AG04450 (cell line): Measurements from ENCODE around the gene SERTAD3. TPM values are rescaled to one million over a fixed set of nuclear protein-coding genes. Genes with fewer than 3 reads are reported as not detected.

ENCODE experiments used
- CTCF ChIA-PET: fragments of 300-600, 350-600 bp; formaldehyde crosslinking; extraction: SDS; loops from one replicate; lab custom pipeline; 2022; ENCODE audit warnings: antibody characterized with exemption, inconsistent platforms; lab: Charles Lee
- POLR2A ChIA-PET: fragments of 350-600 bp; formaldehyde crosslinking; extraction: SDS; loops from one replicate; lab custom pipeline; 2021; ENCODE audit warnings: antibody characterized with exemption, inconsistent platforms; lab: Yijun Ruan, JAX
- DNase-seq: peaks from one replicate; pipeline ENCODE4 v3.0.0-alpha.2; 2011; ENCODE audit warnings: low read depth, low spot score
- H3K27ac ChIP-seq: one replicate; pipeline ENCODE4 v1.5.1; 2012; ENCODE audit warnings: low read depth, low read length, control low read depth
- H3K27me3 ChIP-seq: one replicate; pipeline ENCODE4 v1.6.0; 2012; ENCODE audit warnings: low read length; ENCODE audit not compliant: control insufficient read depth, insufficient read depth
- H3K4me3 ChIP-seq: 2 replicates; pipeline ENCODE4 v1.5.1; 2011; ENCODE audit warnings: mild to moderate bottlenecking, low read depth, low read length, control low read depth
- H3K9me3 ChIP-seq: 2 replicates; pipeline ENCODE4 v1.5.1; 2012; ENCODE audit warnings: low read length; ENCODE audit not compliant: control insufficient read depth, insufficient read depth
- CTCF ChIP-seq: IDR thresholded peaks from 2 replicates; pipeline ENCODE4 v1.5.1; 2011; ENCODE audit warnings: low read depth, low read length, control low read depth, inconsistent platforms
- polyA plus RNA-seq: library from polyadenylated mRNA; depleted of rRNA; stranded (reverse); fragments of >200 nt; gene quantifications from 2 replicates; pipeline ENCODE4 v1.2.3, GENCODE V29; 2011; rRNA removed
- small RNA-seq: library from RNA; depleted of rRNA; stranded (forward); fragments of <200 nt; gene quantifications from one replicate; pipeline ENCODE3, GENCODE V24; 2012; ENCODE audit warnings: low read depth; ENCODE audit not compliant: insufficient read length

SERTAD3 gene
- polyA plus RNA-seq, 1 experiment, result 16.1 TPM

DNA sequence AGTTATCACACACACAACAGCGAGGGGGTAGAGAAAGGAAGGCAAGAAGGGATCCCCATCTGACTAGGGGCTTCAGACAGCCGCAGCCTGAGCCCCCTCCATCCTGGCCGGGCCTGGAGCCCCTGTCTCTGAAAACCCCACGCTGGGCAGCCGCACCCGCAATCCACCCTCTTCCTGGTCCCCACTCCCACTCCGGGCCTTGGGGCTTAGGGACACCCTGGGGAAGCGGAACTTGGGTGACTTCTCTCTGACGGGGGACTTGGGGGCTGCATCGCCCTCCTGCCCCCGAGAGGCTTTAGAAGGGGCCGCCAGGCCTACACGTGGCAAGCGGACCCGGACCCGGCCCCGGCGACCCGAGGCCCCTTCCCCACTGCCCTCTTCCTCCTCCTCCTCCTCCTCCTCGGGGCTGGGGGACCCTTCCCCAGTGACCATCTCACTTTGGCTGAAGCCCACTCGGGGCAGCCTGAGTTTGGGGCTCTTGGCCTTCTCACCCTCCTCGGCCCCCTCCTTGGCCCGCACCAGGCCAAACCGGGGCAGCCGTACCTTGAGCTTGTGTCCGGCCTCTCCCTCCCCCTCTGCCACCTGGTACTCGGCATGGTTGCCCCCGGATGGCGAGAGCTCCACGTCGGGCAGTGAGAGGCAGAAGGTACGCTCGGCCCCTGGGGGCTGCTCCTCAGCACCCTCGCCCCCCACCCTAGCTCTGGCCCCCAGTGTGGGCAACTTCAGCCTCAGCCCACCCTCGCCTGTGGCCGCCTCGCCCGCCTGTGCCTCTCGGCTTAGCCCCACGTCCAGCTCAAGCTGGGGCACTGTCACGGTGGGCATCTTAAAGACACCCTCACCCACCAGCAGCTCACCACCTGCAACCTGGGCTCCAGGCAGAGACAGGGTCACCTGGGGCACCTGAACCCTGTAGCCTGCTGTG lies 50.0 kb downstream of the SERTAD3 start:
- CTCF ChIA-PET, result no interaction called here
- POLR2A ChIA-PET, result interaction anchor here (0.7 kb wide), 2 partner anchors 9 to 29 kb away, joined by 3 to 11 read pairs; no protein-coding TSS in a partner anchor
- no peak overlapping the region for H3K4me3 ChIP-seq
- no peaks in the 10 kb centered on the region; the same call in 1 of the 2 replicates for H3K9me3 ChIP-seq
- H3K27me3 ChIP-seq, result no peaks in the 10 kb centered on the region
- TF ChIP-seq CTCF, result no peak
- no peak for DNase-seq
- H3K27ac ChIP-seq, result no peak overlapping the region

DNA sequence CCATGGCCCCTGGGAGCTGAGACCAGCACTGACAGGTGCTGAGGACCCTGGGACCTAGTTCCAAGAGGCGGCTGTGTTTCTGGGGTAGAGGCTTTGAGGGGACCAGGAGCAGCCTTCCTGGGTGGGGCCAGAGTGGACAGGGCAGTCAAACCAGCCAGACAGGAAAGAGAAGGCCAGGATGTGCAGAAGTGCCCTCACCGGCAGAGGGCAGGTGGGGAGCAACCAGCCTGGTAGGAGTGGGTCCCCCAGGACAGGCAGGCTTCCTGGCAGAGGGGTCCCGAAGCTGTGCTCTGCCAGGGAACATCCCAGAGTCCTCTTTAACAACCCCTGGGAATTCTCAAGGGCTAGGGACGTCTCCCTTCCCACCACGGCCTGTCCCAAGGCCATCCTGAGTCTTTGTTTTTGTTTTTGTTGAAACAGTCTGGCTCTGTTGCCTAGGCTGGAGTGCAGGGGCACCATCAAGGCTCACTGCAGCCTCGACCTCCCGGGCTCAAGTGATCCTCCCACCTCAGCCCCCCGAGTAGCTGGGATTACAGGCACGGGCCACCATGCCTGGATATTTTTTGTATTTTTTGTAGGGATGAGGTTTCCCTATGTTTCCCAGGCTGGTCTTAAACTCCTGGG lies 51.1 kb downstream of the SERTAD3 start:
- ChIA-PET CTCF (no interaction called here), POLR2A (no interaction called here)
- Histone ChIP-seq H3K4me3 (no peak overlapping the region), H3K9me3 (no peaks in the 10 kb centered on the region), H3K27me3 (no peaks in the 10 kb centered on the region), H3K27ac (no peak overlapping the region)
- TF ChIP-seq CTCF, result no peak; the same call in 1 of the 2 replicates
- no peak for DNase-seq

DNA sequence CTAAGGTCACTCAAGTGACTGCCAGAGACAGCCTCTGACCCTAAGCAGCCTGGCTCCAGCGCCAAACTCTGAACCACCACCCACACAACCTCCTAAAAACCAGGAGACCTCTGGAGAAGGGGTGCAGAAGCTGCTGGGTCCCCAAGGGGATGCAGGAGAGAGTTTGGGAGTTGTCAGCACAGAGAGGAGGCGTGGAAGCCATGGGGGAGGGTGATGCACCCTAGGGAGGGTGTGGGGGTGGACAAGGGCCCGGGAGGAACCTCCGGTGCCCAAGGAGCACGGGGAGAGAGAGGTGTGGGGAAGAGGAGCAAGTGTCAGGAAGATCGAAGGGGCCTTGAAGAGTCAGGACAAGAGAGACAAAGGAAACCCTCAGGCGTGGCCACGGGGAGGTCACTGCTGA lies 52.0 kb downstream of the SERTAD3 start:
- Histone ChIP-seq H3K9me3 (no peaks in the 10 kb centered on the region), H3K4me3 (no peak overlapping the region), H3K27ac (no peak overlapping the region), H3K27me3 (no peaks in the 10 kb centered on the region)
- no peak for DNase-seq
- CTCF ChIA-PET, result no interaction called here
- POLR2A ChIA-PET, result no interaction called here
- TF ChIP-seq CTCF, result no peak

Small RNA genes within 50 kb of the gene (small RNA-seq; reads per million reads assigned to genes)
- gene RF00017, result not detected

Other genes with a start within 250 kb of the SERTAD3 start
- not detected in 2 replicates for gene TTC9B, start 226.0 kb downstream of the SERTAD3 start, polyA plus RNA-seq
- 0.16 and 0.21 TPM in 2 replicates for gene CCNP, start 217.6 kb downstream of the SERTAD3 start, polyA plus RNA-seq
- 99.8 and 122 TPM in 2 replicates for gene AKT2, start 159.0 kb downstream of the SERTAD3 start, polyA plus RNA-seq
- gene C19orf47, start 95.9 kb downstream of the SERTAD3 start, polyA plus RNA-seq, result 15.9 and 16.9 TPM in 2 replicates
- gene PLD3, start 95.6 kb downstream of the SERTAD3 start, polyA plus RNA-seq, result 395 and 559 TPM in 2 replicates
- 0.09 and 0.11 TPM in 2 replicates for gene HIPK4, start 54.2 kb downstream of the SERTAD3 start, polyA plus RNA-seq
- gene PRX, start 31.0 kb downstream of the SERTAD3 start, polyA plus RNA-seq, result 1.8 and 1.9 TPM in 2 replicates
- 11.9 and 16.2 TPM in 2 replicates for gene SERTAD1, start 18.3 kb downstream of the SERTAD3 start, polyA plus RNA-seq
- gene BLVRB, start 21.4 kb upstream of the SERTAD3 start, polyA plus RNA-seq, result 40.4 and 58.0 TPM in 2 replicates
- 1.3 and 1.9 TPM in 2 replicates for gene SPTBN4, start 22.7 kb upstream of the SERTAD3 start, polyA plus RNA-seq
- gene SHKBP1, start 132.5 kb upstream of the SERTAD3 start, polyA plus RNA-seq, result 42.5 and 62.7 TPM in 2 replicates
- 41.3 and 70.3 TPM in 2 replicates for gene LTBP4, start 157.0 kb upstream of the SERTAD3 start, polyA plus RNA-seq
- gene NUMBL, start 246.3 kb upstream of the SERTAD3 start, polyA plus RNA-seq, result 29.4 and 30.9 TPM in 2 replicates